ENCODE measurements around the gene RPL3. TPM values are rescaled to one million over a fixed set of nuclear protein-coding genes. Genes with fewer than 3 reads are reported as not detected.

Gene RPL3
- polyA plus RNA-seq, 1 donor from 2014 or later: 1,527 TPM

- no peak overlapping the region for H3K4me2 ChIP-seq (ENCODE audit: low read length)
- no peaks in the 10 kb centered on the region for H3K9me2 ChIP-seq (ENCODE audit: insufficient read depth, low read length)
- no peak overlapping the region for H3K27ac ChIP-seq (ENCODE audit: low read length)
- no peak overlapping the region for H3K9ac ChIP-seq (ENCODE audit: low read length)
- H2AFZ ChIP-seq (ENCODE audit: low read depth, low read length): no peak overlapping the region
- H3K9me3 ChIP-seq (ENCODE audit: low read length): no peaks in the 10 kb centered on the region
- no peak overlapping the region for H3K4me3 ChIP-seq (ENCODE audit: low read length)
- H4K20me1 ChIP-seq (ENCODE audit: insufficient read depth): no peaks in the 10 kb centered on the region
- no peaks in the 10 kb centered on the region for H3F3A ChIP-seq (ENCODE audit: insufficient read depth, low read length, poor library complexity, severe bottlenecking)
- no peaks in the 10 kb centered on the region for H3K36me3 ChIP-seq (ENCODE audit: insufficient read depth, low read length)
- H3K79me2 ChIP-seq (replicated peaks; ENCODE audit: insufficient read depth, low read length): no peaks in the 10 kb centered on the region
- TF ChIP-seq EZH2 (IDR thresholded peaks at IDR 0.05; ENCODE audit: borderline replicate concordance, insufficient read depth, low read length, poor library complexity, severe bottlenecking): no peak
- no peak for TF ChIP-seq EP300 (conservative IDR thresholded peaks at IDR 0.05; ENCODE audit: poor library complexity, severe bottlenecking)
- no peak for TF ChIP-seq SMC3 (conservative IDR thresholded peaks at IDR 0.05; ENCODE audit: poor library complexity)
- TF ChIP-seq MXI1 (conservative IDR thresholded peaks at IDR 0.05; ENCODE audit: poor library complexity, severe bottlenecking): no peak
- no peak for TF ChIP-seq CTCF (IDR thresholded peaks at IDR 0.05; ENCODE audit: poor library complexity, severe bottlenecking)
- no peak for TF ChIP-seq REST (IDR thresholded peaks at IDR 0.05; ENCODE audit: borderline replicate concordance)
- TF ChIP-seq POLR2AphosphoS5 (IDR thresholded peaks at IDR 0.05): no peak
- no peak for TF ChIP-seq RAD21 (conservative IDR thresholded peaks at IDR 0.05)
- no peak for TF ChIP-seq TAF1 (IDR thresholded peaks at IDR 0.05; ENCODE audit: low read depth)
- H3K27me3 ChIP-seq (ENCODE audit: insufficient read depth, low read depth, low read length): no peaks in the 10 kb centered on the region
Observed at GRCh38 chr22:39300186-39300830, 19.1 kb downstream of the RPL3 start.

- Histone ChIP-seq H2AFZ (ENCODE audit: low read depth, low read length) (no peak overlapping the region), H3K9me2 (ENCODE audit: insufficient read depth, low read length) (no peaks in the 10 kb centered on the region), H3K4me2 (ENCODE audit: low read length) (no peak overlapping the region), H3K27ac (ENCODE audit: low read length) (no peak overlapping the region), H3K27me3 (ENCODE audit: insufficient read depth, low read depth, low read length) (no peaks in the 10 kb centered on the region), H4K20me1 (ENCODE audit: insufficient read depth) (no peaks in the 10 kb centered on the region), H3K9ac (ENCODE audit: low read length) (no peak overlapping the region), H3K4me3 (ENCODE audit: low read length) (no peak overlapping the region), H3K9me3 (ENCODE audit: low read length) (no peaks in the 10 kb centered on the region), H3K79me2 (replicated peaks; ENCODE audit: insufficient read depth, low read length) (no peaks in the 10 kb centered on the region), H3F3A (ENCODE audit: insufficient read depth, low read length, poor library complexity, severe bottlenecking) (no peaks in the 10 kb centered on the region), H3K36me3 (ENCODE audit: insufficient read depth, low read length) (no peaks in the 10 kb centered on the region)
- TF ChIP-seq EP300 (conservative IDR thresholded peaks at IDR 0.05; ENCODE audit: poor library complexity, severe bottlenecking) (no peak), RAD21 (conservative IDR thresholded peaks at IDR 0.05) (no peak), REST (IDR thresholded peaks at IDR 0.05; ENCODE audit: borderline replicate concordance) (no peak), POLR2AphosphoS5 (IDR thresholded peaks at IDR 0.05) (no peak), MXI1 (conservative IDR thresholded peaks at IDR 0.05; ENCODE audit: poor library complexity, severe bottlenecking) (no peak), SMC3 (conservative IDR thresholded peaks at IDR 0.05; ENCODE audit: poor library complexity) (no peak), EZH2 (IDR thresholded peaks at IDR 0.05; ENCODE audit: borderline replicate concordance, insufficient read depth, low read length, poor library complexity, severe bottlenecking) (no peak), CTCF (IDR thresholded peaks at IDR 0.05; ENCODE audit: poor library complexity, severe bottlenecking) (no peak), TAF1 (IDR thresholded peaks at IDR 0.05; ENCODE audit: low read depth) (no peak)
Observed at GRCh38 chr22:39299829-39300178, 19.6 kb downstream of the RPL3 start.
